Endothelial cell of umbilical vein (primary cell): ENCODE results near the gene OR5B17. TPM values are rescaled to one million over a fixed set of nuclear protein-coding genes. Genes with fewer than 3 reads are reported as not detected.

Experiments
- Bru-seq: library from RNA; stranded (reverse); fragments of 400-500 nt; gene quantifications from one replicate; lab custom pipeline; 2021; lab: Mats Ljungman, UMichigan
- BruChase-seq, 2 experiments: library from RNA; stranded (reverse); fragments of 400-500 nt; gene quantifications; one replicate each; lab custom pipeline; 2021; lab: Mats Ljungman, UMichigan
- BruUV-seq: library from RNA; stranded (reverse); fragments of 400-500 nt; replicated peaks from 2 replicates; lab custom pipeline; 2021; lab: Mats Ljungman, UMichigan
- CTCF ChIA-PET: fragments of 300-600, 350-600 bp; sonication (Branson Sonifier 250); formaldehyde crosslinking; loops from one replicate; lab custom pipeline; 2021; ENCODE audit warnings: antibody characterized with exemption, inconsistent platforms; lab: Charles Lee
- POLR2A ChIA-PET: fragments of 300-600, 350-600 bp; sonication (Branson Sonifier 250); formaldehyde crosslinking; loops from one replicate; lab custom pipeline; 2021; ENCODE audit warnings: antibody characterized with exemption, inconsistent platforms; lab: Charles Lee
- DNase-seq: peaks from one replicate; pipeline ENCODE4 v3.0.0-alpha.2; 2011; ENCODE audit warnings: low read depth, low spot score
- FAIRE-seq: peaks from 2 replicates; lab custom pipeline; 2011; peaks lifted over from hg19 to GRCh38; lab: Jason Lieb, UNC
- H2AFZ ChIP-seq: 2 replicates; pipeline ENCODE4 v1.6.0; 2012; ENCODE audit warnings: low read depth, low read length, control low read depth, inconsistent platforms
- H3K27ac ChIP-seq: 2 replicates; pipeline ENCODE4 v1.5.1; 2011; ENCODE audit warnings: low read depth, mild to moderate bottlenecking, control low read depth, low read length, moderate library complexity; ENCODE audit not compliant: insufficient read depth
- H3K27me3 ChIP-seq, 2 experiments: 2 replicates each; pipeline versions ENCODE4 v1.6.0 to v1.6.1; 2011; ENCODE audit warnings: low read length in 2 of 2, mixed read lengths in 1 of 2; ENCODE audit not compliant: control insufficient read depth in 2 of 2, insufficient read depth in 2 of 2
- H3K36me3 ChIP-seq, 2 experiments: 2 replicates in 1 of 2; 3 replicates in 1 of 2; pipeline ENCODE4 v1.5.1; 2011; ENCODE audit warnings: low read length in 2 of 2, mild to moderate bottlenecking in 1 of 2, moderate library complexity in 1 of 2; ENCODE audit not compliant: control insufficient read depth in 2 of 2, insufficient read depth in 2 of 2; ENCODE audit errors: extremely low read depth in 1 of 2
- H3K4me1 ChIP-seq: 3 replicates; pipeline ENCODE4 v1.5.1; 2011; ENCODE audit warnings: mild to moderate bottlenecking, low read length; ENCODE audit not compliant: control insufficient read depth, insufficient read depth; ENCODE audit errors: extremely low read depth
- H3K4me2 ChIP-seq: 2 replicates; pipeline ENCODE4 v1.6.1; 2011; ENCODE audit warnings: low read length, control low read depth, mixed read lengths; ENCODE audit not compliant: insufficient read depth
- H3K4me3 ChIP-seq, 3 experiments: fragments of 200-600 bp in 1 of 3; sonication (generic), shearing (Covaris generic) in 1 of 3; replicated peaks in 1 of 3; 2 replicates each; pipeline ENCODE4 v1.5.1; 2011 to 2016; ENCODE audit warnings: control low read depth in 3 of 3, low read length in 3 of 3, mild to moderate bottlenecking in 2 of 3, inconsistent platforms in 1 of 3, low read depth in 1 of 3, moderate library complexity in 1 of 3; ENCODE audit not compliant: insufficient read depth in 1 of 3
- H3K79me2 ChIP-seq: 2 replicates; pipeline ENCODE4 v1.6.0; 2012; ENCODE audit warnings: low read length, inconsistent platforms; ENCODE audit not compliant: control insufficient read depth, insufficient read depth
- H3K9ac ChIP-seq: replicated peaks from 2 replicates; pipeline ENCODE3; 2011; ENCODE audit warnings: low read length, control low read depth; ENCODE audit not compliant: insufficient read depth; ENCODE audit errors: extremely low read depth
- H3K9me1 ChIP-seq: replicated peaks from 3 replicates; pipeline ENCODE4 v1.6.0; 2011; ENCODE audit warnings: mild to moderate bottlenecking, low read length; ENCODE audit not compliant: control insufficient read depth, insufficient read depth; ENCODE audit errors: extremely low read depth
- H3K9me3 ChIP-seq: replicated peaks from 2 replicates; pipeline ENCODE4 v1.5.1; 2012; ENCODE audit warnings: low read length, inconsistent platforms; ENCODE audit not compliant: control insufficient read depth, insufficient read depth
- H4K20me1 ChIP-seq: replicated peaks from 2 replicates; pipeline ENCODE3; 2011; ENCODE audit warnings: mild to moderate bottlenecking, low read length; ENCODE audit not compliant: control insufficient read depth, insufficient read depth; ENCODE audit errors: extremely low read depth
- CTCF ChIP-seq, 2 donors: IDR thresholded peaks; 1 replicate in 1 of 2; 2 replicates in 1 of 2; pipeline ENCODE4 v1.5.1; 2011; ENCODE audit warnings: low read length in 2 of 2, mild to moderate bottlenecking in 2 of 2, moderate library complexity in 2 of 2, control low read depth in 1 of 2, inconsistent platforms in 1 of 2, low read depth in 1 of 2; ENCODE audit not compliant: insufficient read depth in 1 of 2; ENCODE audit errors: extremely low read depth in 1 of 2
- EZH2 ChIP-seq: IDR thresholded peaks from 2 replicates; pipeline ENCODE4 v1.6.1; 2012; ENCODE audit warnings: borderline replicate concordance, low read depth, mild to moderate bottlenecking, moderate library complexity, low read length, inconsistent platforms; ENCODE audit not compliant: severe bottlenecking
- FOS ChIP-seq: IDR thresholded peaks from 2 replicates; pipeline ENCODE4 v1.6.1; 2011; ENCODE audit warnings: mild to moderate bottlenecking, low read length, moderate library complexity, borderline replicate concordance; ENCODE audit not compliant: insufficient read depth
- MAX ChIP-seq: IDR thresholded peaks from 2 replicates; pipeline ENCODE4 v1.6.1; 2011; ENCODE audit not compliant: insufficient read depth, insufficient read length
- dilution Hi-C: fragments of 300-500 bp; cut with MboI; formaldehyde crosslinking; loops from one replicate; pipeline ENCODE4 v1.15.0; 2019; ENCODE audit warnings: low sequenced_read_pairs; ENCODE audit not compliant: extremely low pct_ligation_motif_present
- intact Hi-C: fragments of 100-400 bp; cut with micrococcal nuclease; formaldehyde crosslinking; loops from one replicate; pipeline ENCODE4 v1.10.0; 2022
- long read RNA-seq: library from polyadenylated mRNA; stranded (forward); transcript quantifications from one replicate; pipeline ENCODE4 v2.0.0, GENCODE V29; 2021
- polyA minus RNA-seq, 3 experiments: library from RNA; depleted of rRNA, polyadenylated mRNA; stranded (reverse); fragments of >200 nt; gene quantifications; 1 replicate in 1 of 3; 2 replicates in 2 of 3; pipeline ENCODE4 v1.2.3, GENCODE V29; 2011
- polyA plus RNA-seq, 4 experiments: library from polyadenylated mRNA; depleted of rRNA in 3 of 4; stranded (reverse) in 3 of 4; unstranded in 1 of 4; fragments of >200 nt; gene quantifications; 2 replicates each; pipeline versions ENCODE4 v1.2.1 to v1.2.3, GENCODE V29; 2011 to 2012; ENCODE audit warnings: missing spikeins in 1 of 4
- total RNA-seq: library from RNA; stranded (reverse); gene quantifications from 2 replicates; pipeline ENCODE4 v1.2.3, GENCODE V29; 2021

The OR5B17 gene
- total RNA-seq = not detected in 2 replicates
- not detected in 2 replicates for polyA plus RNA-seq
- not detected in 2 replicates for polyA plus RNA-seq (2011; cell fraction: cytosol; rRNA removed)
- polyA plus RNA-seq (2011; cell fraction: nucleus; rRNA removed) = not detected in 2 replicates
- not detected in 2 replicates for polyA plus RNA-seq (2012)
- polyA minus RNA-seq = not detected in 2 replicates
- not detected for polyA minus RNA-seq (2011; cell fraction: cytosol; rRNA and poly(A)+ RNA removed)
- polyA minus RNA-seq (2011; cell fraction: nucleus; rRNA and poly(A)+ RNA removed) = not detected in 2 replicates
- not detected for Bru-seq, nascent RNA
- not detected for BruChase-seq, experiment 1, labeled RNA remaining after a 6-hour chase
- not detected for BruChase-seq, experiment 2, labeled RNA remaining after a 2-hour chase
- long read RNA-seq = 0 reads

DNA sequence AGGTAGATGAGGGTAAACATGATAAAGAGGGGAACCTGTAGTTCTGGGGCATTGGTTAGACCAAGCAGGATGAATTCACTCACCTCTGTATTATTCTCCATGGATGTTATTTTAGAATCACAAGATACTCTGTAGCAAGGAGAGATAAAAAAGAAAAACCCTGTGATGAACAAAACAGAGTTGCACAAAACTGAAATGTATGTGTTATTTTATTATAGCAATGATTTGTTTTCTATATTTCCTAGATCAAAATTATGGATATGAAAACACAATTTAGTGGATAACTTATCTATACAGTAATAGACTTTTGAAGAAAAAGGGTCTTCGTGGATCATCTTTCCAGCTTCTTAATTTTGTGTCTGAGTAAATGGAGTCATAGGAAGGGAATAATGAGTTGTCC, at the start of gene OR5B17:
Gene OR5B17 (minus strand): TSS at position 101 of the 400 bp plus-strand sequence. CDS start 0 bp downstream, at position 101.
- no peak within 1 kb of the TSS for H3K27ac ChIP-seq
- H3K4me3 ChIP-seq = no peak within 1 kb of the TSS
- peaks cover 3% of the 10 kb centered on the region for H3K9me1 ChIP-seq
- POLR2A ChIA-PET = no interaction called here
- no peaks in the 10 kb centered on the region for H3K79me2 ChIP-seq
- CTCF ChIA-PET = no interaction called here
- no peak within 1 kb of the TSS for H2AFZ ChIP-seq
- H3K27me3 ChIP-seq = peaks cover 0 to 6% of the 10 kb centered on the region in 2 experiments
- H3K4me1 ChIP-seq = no peaks in the 10 kb centered on the region
- BruUV-seq = no TSS peak
- FAIRE-seq (no peak), DNase-seq (no peak)
- no peaks in the 10 kb centered on the region for H4K20me1 ChIP-seq
- H3K36me3 ChIP-seq = no peaks in the 10 kb centered on the region
- TF ChIP-seq EZH2 (no peak), MAX (no peak), CTCF (IDR thresholded peaks at IDR 0.05; ENCODE audit: extremely low read depth in 1 of 2, insufficient read depth in 1 of 2, low read depth in 1 of 2, low read length in 2 of 2) (no peak), FOS (no peak)
- intact Hi-C loops (no loop called here), dilution Hi-C loops (no loop called here)
- H3K9me3 ChIP-seq = no peaks in the 10 kb centered on the region
- no peak within 1 kb of the TSS for H3K9ac ChIP-seq
- H3K4me2 ChIP-seq = no peak within 1 kb of the TSS
